Osteoblast (primary cell): Measurements from ENCODE around the gene CXCL9. TPM values are rescaled to one million over a fixed set of nuclear protein-coding genes. Genes with fewer than 3 reads are reported as not detected.

Experiments used
- DNase-seq: peaks from one replicate; pipeline ENCODE4 v3.0.0; 2011; ENCODE audit warnings: low spot score, mixed read lengths; ENCODE audit not compliant: insufficient read length; ENCODE audit errors: missing footprints
- H2AFZ ChIP-seq: 2 replicates; pipeline ENCODE4 v1.6.0; 2011; ENCODE audit warnings: mild to moderate bottlenecking, low read length
- H3K27ac ChIP-seq: 2 replicates; pipeline ENCODE4 v1.5.1; 2011; ENCODE audit warnings: mild to moderate bottlenecking, low read depth, low read length, moderate library complexity
- H3K27me3 ChIP-seq: 2 replicates; pipeline ENCODE4 v1.6.0; 2012; ENCODE audit warnings: mild to moderate bottlenecking, control low read depth, inconsistent platforms, low read length, moderate library complexity; ENCODE audit not compliant: insufficient read depth
- H3K36me3 ChIP-seq: 2 replicates; pipeline ENCODE4 v1.5.1; 2011; ENCODE audit warnings: mild to moderate bottlenecking, low read length, control low read depth, moderate library complexity; ENCODE audit not compliant: insufficient read depth
- H3K4me1 ChIP-seq: 2 replicates; pipeline ENCODE4 v1.5.1; 2011; ENCODE audit warnings: mild to moderate bottlenecking, low read length, control low read depth, moderate library complexity; ENCODE audit not compliant: insufficient read depth
- H3K4me2 ChIP-seq: 2 replicates; pipeline ENCODE4 v1.6.0; 2011; ENCODE audit warnings: mild to moderate bottlenecking, low read length; ENCODE audit not compliant: insufficient read depth
- H3K4me3 ChIP-seq: fragments of 200-600 bp; sonication (generic); 3 replicates; pipeline ENCODE4 v1.5.1; 2012; ENCODE audit warnings: mild to moderate bottlenecking, low read length, inconsistent platforms; ENCODE audit not compliant: insufficient read depth
- H3K79me2 ChIP-seq: 2 replicates; pipeline ENCODE4 v1.6.0; 2012; ENCODE audit warnings: mild to moderate bottlenecking, low read length, control low read depth, inconsistent platforms; ENCODE audit not compliant: insufficient read depth
- H3K9me3 ChIP-seq: 2 replicates; pipeline ENCODE4 v1.5.1; 2011; ENCODE audit warnings: low read depth, low read length, control low read depth
- H4K20me1 ChIP-seq: 2 replicates; pipeline ENCODE4 v1.6.0; 2012; ENCODE audit warnings: mild to moderate bottlenecking, low read length, control low read depth; ENCODE audit not compliant: insufficient read depth
- total RNA-seq: library from RNA; depleted of rRNA; stranded (reverse); fragments of >200 nt; gene quantifications from 2 replicates; pipeline ENCODE4 v1.2.3, GENCODE V29; 2012
- TF ChIP-seq, protein P1 (sequence below): IDR thresholded peaks from 2 replicates; pipeline ENCODE4 v1.5.1; 2011; ENCODE audit warnings: mild to moderate bottlenecking, low read depth, low read length, moderate library complexity; ENCODE audit errors: extremely low read depth

CXCL9 gene
- total RNA-seq, 1 donor: not detected

DNA sequence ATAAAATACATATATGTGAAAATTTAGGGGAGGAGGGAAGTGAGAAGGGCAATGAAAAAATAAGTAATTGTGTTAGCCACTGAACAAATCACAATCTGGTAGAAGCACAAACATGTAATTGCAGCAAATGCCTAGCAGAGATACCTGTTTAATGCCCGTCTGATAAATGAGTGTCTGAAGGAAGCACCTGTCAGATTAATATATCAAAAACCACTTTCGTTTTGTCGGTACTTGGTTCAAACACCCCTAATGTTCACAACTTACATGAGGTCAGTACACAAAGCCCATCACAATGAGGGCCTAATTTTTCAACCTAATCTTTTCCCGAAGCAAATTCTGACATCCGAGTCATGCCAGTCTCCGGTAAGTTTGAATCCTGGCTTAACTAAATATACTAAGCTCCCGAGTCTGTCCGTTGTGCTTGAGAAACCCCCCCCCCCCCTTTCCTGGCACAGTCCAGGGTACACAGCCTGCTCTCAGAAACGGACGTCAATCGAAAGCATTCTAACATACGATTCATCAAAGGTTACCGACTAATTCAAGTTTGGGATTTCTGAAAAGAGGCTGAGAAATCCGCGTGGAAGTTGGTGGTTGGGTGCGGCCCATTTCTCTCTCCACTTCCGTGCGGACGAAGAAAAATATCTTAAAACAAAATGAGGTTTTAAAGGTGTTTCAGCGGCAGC lies 17.3 kb downstream of the CXCL9 start:
- Histone ChIP-seq H3K79me2 (peaks cover 61% of the 10 kb centered on the region), H3K36me3 (no peaks in the 10 kb centered on the region), H2AFZ (peak overlapping the region; percentile 96), H3K27ac (peak overlapping the region; percentile 83), H3K4me1 (peaks cover 19% of the 10 kb centered on the region), H3K4me3 (peak overlapping the region; percentile 84), H3K27me3 (no peaks in the 10 kb centered on the region), H4K20me1 (peaks cover 28% of the 10 kb centered on the region), H3K4me2 (peak overlapping the region; percentile 93), H3K9me3 (no peaks in the 10 kb centered on the region)
- DNase-seq: no peak
- TF ChIP-seq, protein P1, sequence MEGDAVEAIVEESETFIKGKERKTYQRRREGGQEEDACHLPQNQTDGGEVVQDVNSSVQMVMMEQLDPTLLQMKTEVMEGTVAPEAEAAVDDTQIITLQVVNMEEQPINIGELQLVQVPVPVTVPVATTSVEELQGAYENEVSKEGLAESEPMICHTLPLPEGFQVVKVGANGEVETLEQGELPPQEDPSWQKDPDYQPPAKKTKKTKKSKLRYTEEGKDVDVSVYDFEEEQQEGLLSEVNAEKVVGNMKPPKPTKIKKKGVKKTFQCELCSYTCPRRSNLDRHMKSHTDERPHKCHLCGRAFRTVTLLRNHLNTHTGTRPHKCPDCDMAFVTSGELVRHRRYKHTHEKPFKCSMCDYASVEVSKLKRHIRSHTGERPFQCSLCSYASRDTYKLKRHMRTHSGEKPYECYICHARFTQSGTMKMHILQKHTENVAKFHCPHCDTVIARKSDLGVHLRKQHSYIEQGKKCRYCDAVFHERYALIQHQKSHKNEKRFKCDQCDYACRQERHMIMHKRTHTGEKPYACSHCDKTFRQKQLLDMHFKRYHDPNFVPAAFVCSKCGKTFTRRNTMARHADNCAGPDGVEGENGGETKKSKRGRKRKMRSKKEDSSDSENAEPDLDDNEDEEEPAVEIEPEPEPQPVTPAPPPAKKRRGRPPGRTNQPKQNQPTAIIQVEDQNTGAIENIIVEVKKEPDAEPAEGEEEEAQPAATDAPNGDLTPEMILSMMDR: no peak

DNA sequence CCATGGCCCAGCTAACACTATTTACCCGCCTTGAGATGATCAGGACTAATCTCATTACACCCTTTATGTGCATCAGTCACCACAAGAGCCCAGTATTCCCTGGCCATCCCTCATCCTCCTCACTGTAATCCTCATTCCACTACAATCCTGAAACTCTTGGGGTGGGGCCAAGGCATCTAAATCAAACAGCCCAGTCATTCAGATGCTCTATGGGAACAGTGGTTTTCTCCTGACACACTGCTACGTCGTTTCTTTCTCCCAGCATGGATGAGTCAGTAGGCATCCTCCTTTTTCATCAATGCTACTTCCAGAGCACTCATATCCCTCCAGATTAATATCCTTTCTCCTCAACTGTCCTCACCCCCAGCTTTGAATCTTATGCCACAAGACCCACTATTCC lies 22.2 kb downstream of the CXCL9 start:
- TF ChIP-seq, protein P1: no peak
- H3K36me3 ChIP-seq: peaks cover 17% of the 10 kb centered on the region
- no peaks in the 10 kb centered on the region for H3K9me3 ChIP-seq
- H3K4me3 ChIP-seq: no peak overlapping the region
- no peaks in the 10 kb centered on the region for H3K27me3 ChIP-seq
- peak overlapping the region; percentile 63 for H3K27ac ChIP-seq
- peak; percentile 85 for DNase-seq
- peaks cover 90% of the 10 kb centered on the region for H3K79me2 ChIP-seq
- no peak overlapping the region for H2AFZ ChIP-seq
- peaks cover 22% of the 10 kb centered on the region for H3K4me1 ChIP-seq
- no peak overlapping the region for H3K4me2 ChIP-seq
- peaks cover 45% of the 10 kb centered on the region for H4K20me1 ChIP-seq

DNA sequence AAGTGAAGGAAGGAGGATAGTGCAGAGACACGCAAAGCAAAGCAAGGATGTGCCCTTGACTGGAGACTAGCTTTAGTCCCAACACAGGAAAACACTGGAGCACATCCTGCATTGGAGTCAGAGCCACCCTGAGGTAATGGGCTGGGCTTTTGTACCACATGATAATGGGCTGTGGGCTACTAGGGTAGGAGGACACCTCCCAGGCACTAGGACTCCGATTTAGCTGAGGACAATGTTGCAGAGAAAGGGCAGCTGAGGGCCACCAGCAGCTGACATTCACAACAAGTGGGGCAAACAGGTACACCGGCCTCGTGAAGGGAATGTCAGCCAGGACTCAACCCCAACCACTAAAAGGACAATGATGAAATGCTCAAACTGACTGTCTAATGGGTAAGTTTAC lies 26.7 kb downstream of the CXCL9 start:
- DNase-seq: no peak
- Histone ChIP-seq H3K27ac (no peak overlapping the region), H3K4me3 (no peak overlapping the region), H3K36me3 (peaks cover 50% of the 10 kb centered on the region), H3K9me3 (no peaks in the 10 kb centered on the region), H4K20me1 (peaks cover 20% of the 10 kb centered on the region), H2AFZ (no peak overlapping the region), H3K4me1 (peaks cover 7% of the 10 kb centered on the region), H3K79me2 (peaks cover 44% of the 10 kb centered on the region), H3K27me3 (no peaks in the 10 kb centered on the region), H3K4me2 (no peak overlapping the region)
- TF ChIP-seq, protein P1: no peak

DNA sequence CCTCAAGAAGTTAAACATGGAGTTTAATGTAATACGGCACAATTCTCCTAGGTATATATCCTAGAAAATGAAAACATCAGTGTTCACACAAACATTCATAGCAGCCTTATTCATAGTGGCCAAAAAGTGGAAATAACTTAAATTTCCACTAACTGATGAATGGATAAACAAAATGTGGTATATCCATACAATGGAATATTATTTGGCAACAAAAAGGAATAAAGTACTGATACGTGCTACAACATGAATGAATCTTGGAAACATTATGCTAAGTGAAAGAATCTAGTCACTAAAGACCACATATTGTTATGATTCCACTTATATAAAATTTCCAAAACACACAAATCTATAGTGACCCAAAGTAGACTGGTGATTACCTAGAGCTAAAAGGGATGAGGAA lies 31.1 kb downstream of the CXCL9 start:
- Histone ChIP-seq H3K9me3 (no peaks in the 10 kb centered on the region), H4K20me1 (peaks cover 6% of the 10 kb centered on the region), H3K4me3 (no peak overlapping the region), H3K4me2 (no peak overlapping the region), H3K4me1 (no peaks in the 10 kb centered on the region), H3K27ac (no peak overlapping the region), H2AFZ (no peak overlapping the region), H3K79me2 (peaks cover 8% of the 10 kb centered on the region), H3K36me3 (peaks cover 80% of the 10 kb centered on the region), H3K27me3 (no peaks in the 10 kb centered on the region)
- DNase-seq: no peak
- TF ChIP-seq, protein P1: no peak
